GM12878 (cell line): ENCODE measurements around the gene CCDC138. TPM values are rescaled to one million over a fixed set of nuclear protein-coding genes. Genes with fewer than 3 reads are reported as not detected.

Experiments used
- BACH1 ChIP-seq: fragments of 450-650 bp; IDR thresholded peaks from 2 replicates; pipeline ENCODE4 v1.6.1; 2017; ENCODE audit warnings: mild to moderate bottlenecking, borderline replicate concordance
- E2F8 ChIP-seq: fragments of 450-650 bp; IDR thresholded peaks from 2 replicates; pipeline ENCODE4 v1.6.1; 2018; ENCODE audit warnings: mild to moderate bottlenecking, low read depth, moderate library complexity; ENCODE audit not compliant: partially characterized antibody
- IKZF1 ChIP-seq: fragments of 450-650 bp; conservative IDR thresholded peaks from 2 replicates; pipeline ENCODE4 v1.6.1; 2017; ENCODE audit warnings: antibody characterized with exemption, mild to moderate bottlenecking
- IKZF2 ChIP-seq, 2 experiments: fragments of 450-650 bp; IDR thresholded peaks; 2 replicates each; pipeline ENCODE4 v1.6.1; 2017; ENCODE audit warnings: mild to moderate bottlenecking in 2 of 2, moderate library complexity in 2 of 2
- NKRF ChIP-seq: fragments of 450-650 bp; conservative IDR thresholded peaks from 2 replicates; pipeline ENCODE4 v1.6.1; 2017; ENCODE audit warnings: mild to moderate bottlenecking, moderate library complexity
- PKNOX1 ChIP-seq: fragments of 450-650 bp; IDR thresholded peaks from 2 replicates; pipeline ENCODE4 v1.6.1; 2016; ENCODE audit warnings: mild to moderate bottlenecking
- PML ChIP-seq: IDR thresholded peaks from 2 replicates; pipeline ENCODE4 v1.6.1; 2012; ENCODE audit warnings: low read length, inconsistent platforms
- RB1 ChIP-seq: fragments of 450-650 bp; formaldehyde crosslinking; IDR thresholded peaks from 2 replicates; pipeline ENCODE4 v1.6.1; 2017; ENCODE audit warnings: mild to moderate bottlenecking, borderline replicate concordance
- SP1 ChIP-seq: IDR thresholded peaks from one replicate; pipeline ENCODE4 v1.6.1; 2011; ENCODE audit warnings: low read depth, low read length
- SREBF2 ChIP-seq: IDR thresholded peaks from 2 replicates; pipeline ENCODE4 v1.6.1; 2012; ENCODE audit warnings: mild to moderate bottlenecking, low read length
- TAF1 ChIP-seq: IDR thresholded peaks from 2 replicates; pipeline ENCODE4 v1.6.1; 2011; ENCODE audit warnings: mild to moderate bottlenecking, low read depth, low read length, borderline replicate concordance
- TARDBP ChIP-seq: IDR thresholded peaks from 2 replicates; pipeline ENCODE4 v1.6.1; 2016; ENCODE audit warnings: borderline replicate concordance
- YBX1 ChIP-seq: fragments of 450-650 bp; IDR thresholded peaks from 2 replicates; pipeline ENCODE4 v1.6.1; 2016; ENCODE audit warnings: antibody characterized with exemption
- polyA plus RNA-seq, 11 experiments: library from polyadenylated mRNA; depleted of rRNA in 4 of 11; unstranded in 6 of 11; stranded (reverse) in 5 of 11; fragments of >200 nt; fragmentation: Nextera tagmentation in 4 of 11; fragmentation: Illumina TruSeq in 1 of 11; extraction: Ambion mirVana in 4 of 11; extraction: Trizol in 1 of 11; gene quantifications; 1 replicate in 1 of 11; 2 replicates in 10 of 11; pipeline versions ENCODE4 v1.2.1 to v1.2.3, GENCODE V29; 2011 to 2016; ENCODE audit warnings: inconsistent platforms in 2 of 11, missing spikeins in 2 of 11, low read depth in 1 of 11
- total RNA-seq, 4 experiments: library from RNA; depleted of rRNA in 3 of 4; stranded (reverse); fragments of >200 nt in 3 of 4; fragmentation: Illumina TruSeq in 1 of 4; extraction: Trizol in 1 of 4; gene quantifications; 2 replicates each; pipeline versions ENCODE4 v1.2.1 to v1.2.3, GENCODE V29; 2013 to 2021

The CCDC138 gene
- total and polyA plus RNA-seq, 10 of the 15 experiments (the other 5 are each of a cell fraction or from before 2014, with no cell fraction given) = 7.9 to 19.4 (median 13.0) TPM

- TF ChIP-seq IKZF1 (no peak), IKZF2 (IDR thresholded peaks at IDR 0.05) (no peak), PKNOX1 (no peak), YBX1 (no peak), NKRF (no peak), BACH1 (no peak), RB1 (no peak), SP1 (no peak), TARDBP (no peak), TAF1 (no peak), PML (no peak), E2F8 (no peak), SREBF2 (no peak)
These were observed 65.8 kb downstream of the CCDC138 start (continued) for GRCh38 chr2:108852375-108852774.
